Right ventricle myocardium inferior (tissue), 1 donor: ENCODE results near the gene MRPL42. TPM values are rescaled to one million over a fixed set of nuclear protein-coding genes. Genes with fewer than 3 reads are reported as not detected.
"Not testable (repeated sequence)": the region's sequence is repeated elsewhere in the genome, so short reads cannot be mapped to it uniquely, and the experiment has no call there.

Experiments used
- ATAC-seq: fragments of 200-7000 bp; cut with Tn5 transposase; one replicate; pipeline ENCODE4 v1.9.1; 2020; ENCODE audit warnings: mild to moderate bottlenecking, moderate library complexity
- DNase-seq: peaks from one replicate; pipeline ENCODE4 v3.0.0; 2021; ENCODE audit errors: missing footprints
- intact Hi-C: fragments of 100-400 bp; cut with DNase I; formaldehyde crosslinking; loops from one replicate; pipeline ENCODE4 v1.11.0; 2022
- long read RNA-seq: library from polyadenylated mRNA; unstranded; transcript quantifications from one replicate; pipeline ENCODE4 v2.0.0, GENCODE V29; 2021
- total RNA-seq: library from RNA; stranded (reverse); fragmentation: NEBNext Ultra II Directional; extraction: Animal tissue kit (Norgen Biotek cat#: 25700); gene quantifications from one replicate; pipeline ENCODE4 v1.2.1, GENCODE V29; 2021
- donor health status: DM: no; HTN: yes; CAD: no; lungs with severe emphysema.

Gene MRPL42
- 41.5 TPM for total RNA-seq
- long read RNA-seq, full-length matches to known transcripts, result 16 of 16 reads
- long read RNA-seq, partial matches to known transcripts, result 0 of 16 reads
- long read RNA-seq, other reads (novel, unspliced or antisense), result 0 of 16 reads

- DNase-seq, result peak; percentile 97
- intact Hi-C loops, result no loop called here
- ATAC-seq, result peak; percentile 97
These were observed at the start of gene MRPL42 for GRCh38 chr12:93467351-93468007. Gene MRPL42 (plus strand): TSS chr12:93467514. CDS start chr12:93469286, 1,772 bp downstream.

- intact Hi-C loops, result loop anchor here (2.0 kb wide), 1 partner anchor 431 kb away; no protein-coding TSS in a partner anchor
- no peak for ATAC-seq
- DNase-seq, result no peak
These were observed 49.3 kb upstream of the MRPL42 start for GRCh38 chr12:93417967-93418480.

GRCh38 chr12:93419388-93420034, 47.8 kb upstream of the MRPL42 start:
- intact Hi-C loops, result loop anchor here (2.0 to 5.0 kb wide), 3 partner anchors 292 to 635 kb away; no protein-coding TSS in a partner anchor
- peak; percentile 49 for ATAC-seq
- no peak for DNase-seq

- intact Hi-C loops, result loop anchor here (5.0 kb wide), 1 partner anchor 295 kb away; no protein-coding TSS in a partner anchor
- ATAC-seq (no peak), DNase-seq (no peak)
These were observed 45.3 kb upstream of the MRPL42 start for GRCh38 chr12:93422050-93422449.

GRCh38 chr12:93425736-93426411, 41.4 kb upstream of the MRPL42 start:
- ATAC-seq (no peak), DNase-seq (no peak)
- intact Hi-C loops, result no loop called here

GRCh38 chr12:93426412-93426805, 40.9 kb upstream of the MRPL42 start:
- DNase-seq (no peak), ATAC-seq (no peak)
- intact Hi-C loops, result no loop called here

GRCh38 chr12:93427779-93428564, 39.3 kb upstream of the MRPL42 start:
- DNase-seq (no peak), ATAC-seq (peak; percentile 30)
- intact Hi-C loops, result no loop called here

- intact Hi-C loops, result no loop called here
These were observed 37.9 kb upstream of the MRPL42 start for GRCh38 chr12:93429448-93429847.

GRCh38 chr12:93429852-93430251, 37.5 kb upstream of the MRPL42 start:
- DNase-seq, result no peak
- no peak for ATAC-seq
- intact Hi-C loops, result no loop called here

More at GRCh38 chr12:93429448-93429847, 37.9 kb upstream of the MRPL42 start:
- DNase-seq (no peak), ATAC-seq (no peak)

- ATAC-seq (no peak), DNase-seq (no peak)
- intact Hi-C loops, result no loop called here
These were observed 37.0 kb upstream of the MRPL42 start for GRCh38 chr12:93430280-93430679.

GRCh38 chr12:93432031-93432430, 35.3 kb upstream of the MRPL42 start:
- intact Hi-C loops, DNase-seq, ATAC-seq: not testable (repeated sequence)

GRCh38 chr12:93434256-93434865, 33.0 kb upstream of the MRPL42 start:
- ATAC-seq, result peak; percentile 35
- DNase-seq, result no peak
- intact Hi-C loops, result no loop called here

GRCh38 chr12:93438266-93439050, 28.9 kb upstream of the MRPL42 start:
- intact Hi-C loops, result no loop called here
- DNase-seq, result no peak
- no peak for ATAC-seq

- intact Hi-C loops, result no loop called here
- ATAC-seq, result no peak
- DNase-seq, result no peak
These were observed 27.1 kb upstream of the MRPL42 start for GRCh38 chr12:93440043-93440835.

- ATAC-seq (peak; percentile 6), DNase-seq (no peak)
These were observed 26.2 kb upstream of the MRPL42 start for GRCh38 chr12:93441081-93441616.

GRCh38 chr12:93441617-93442410, 25.5 kb upstream of the MRPL42 start, which contains the start of gene UBE2N:
Gene UBE2N (minus strand): TSS chr12:93441947. CDS start chr12:93441884, 63 bp downstream.
- peak; percentile 97 for DNase-seq
- ATAC-seq, result peak; percentile 98
- intact Hi-C loops, result no loop called here

More at GRCh38 chr12:93441081-93441616, 26.2 kb upstream of the MRPL42 start:
- intact Hi-C loops, result no loop called here
